CD4-positive, alpha-beta T cell (primary cell): Measurements from ENCODE around the gene CHCHD4. TPM values are rescaled to one million over a fixed set of nuclear protein-coding genes. Genes with fewer than 3 reads are reported as not detected.
A peak's percentile ranks its signal among the peaks of the same experiment; 100 is the strongest.

Source experiments
- ATAC-seq: fragments of 200-7000 bp; cut with Tn5 transposase; one replicate; pipeline ENCODE4 v1.10.0; 2022; ENCODE audit warnings: mild to moderate bottlenecking; ENCODE audit not compliant: poor library complexity
- CTCF ChIA-PET: fragments of 350-600 bp; sonication (Branson Sonifier 250); formaldehyde crosslinking; loops from one replicate; lab custom pipeline; 2021; ENCODE audit warnings: antibody characterized with exemption, inconsistent platforms; lab: Charles Lee
- POLR2A ChIA-PET: fragments of 350-600 bp; sonication (Branson Sonifier 250); formaldehyde crosslinking; loops from one replicate; lab custom pipeline; 2021; ENCODE audit warnings: antibody characterized with exemption, inconsistent platforms; lab: Charles Lee
- DNase-seq, 14 experiments: peaks; one replicate each; pipeline ENCODE4 v3.0.0-alpha.2; 2013 to 2020; ENCODE audit warnings: mixed read lengths in 2 of 14
- H3K27ac ChIP-seq, 2 donors: one replicate each; pipeline versions ENCODE4 v1.5.1 to v1.7.0; 2013; ENCODE audit warnings: low read length in 2 of 2, low read depth in 1 of 2, mild to moderate bottlenecking in 1 of 2
- H3K27me3 ChIP-seq, 2 experiments: 1 replicate in 1 of 2; 2 replicates in 1 of 2; pipeline versions ENCODE4 v1.6.1 to v1.7.0; 2013; ENCODE audit warnings: low read length in 2 of 2, control low read depth in 1 of 2, mild to moderate bottlenecking in 1 of 2, moderate library complexity in 1 of 2; ENCODE audit not compliant: insufficient read depth in 2 of 2, control insufficient read depth in 1 of 2
- H3K36me3 ChIP-seq: one replicate; pipeline ENCODE4 v1.6.1; 2013; ENCODE audit warnings: low read length, control low read depth; ENCODE audit not compliant: insufficient read depth
- H3K4me1 ChIP-seq: one replicate; pipeline ENCODE4 v1.6.1; 2013; ENCODE audit warnings: low read length, control low read depth; ENCODE audit not compliant: insufficient read depth
- H3K4me3 ChIP-seq: one replicate; pipeline ENCODE4 v1.5.1; 2013; ENCODE audit warnings: mild to moderate bottlenecking, low read length, moderate library complexity
- H3K9me3 ChIP-seq, 2 experiments: 1 replicate in 1 of 2; 2 replicates in 1 of 2; pipeline versions ENCODE4 v1.6.1 to v1.7.0; 2013; ENCODE audit warnings: low read length in 2 of 2, mild to moderate bottlenecking in 2 of 2, control low read depth in 1 of 2, moderate library complexity in 1 of 2; ENCODE audit not compliant: control insufficient read depth in 1 of 2, insufficient read depth in 1 of 2
- H3K27ac Mint-ChIP-seq: one replicate; pipeline ENCODE4 v1.8.0; 2020; ENCODE audit warnings: mixed read lengths
- H3K27me3 Mint-ChIP-seq: one replicate; pipeline ENCODE4 v1.8.0; 2021; ENCODE audit warnings: mixed read lengths
- H3K36me3 Mint-ChIP-seq: one replicate; pipeline ENCODE4 v1.8.0; 2021; ENCODE audit warnings: low read depth, mixed read lengths
- H3K4me1 Mint-ChIP-seq: one replicate; pipeline ENCODE4 v1.8.0; 2021; ENCODE audit warnings: low read depth, mixed read lengths
- H3K4me3 Mint-ChIP-seq: one replicate; pipeline ENCODE4 v1.8.0; 2020; ENCODE audit warnings: mild to moderate bottlenecking, mixed read lengths
- H3K9me3 Mint-ChIP-seq: one replicate; pipeline ENCODE4 v1.8.0; 2020; ENCODE audit warnings: mixed read lengths
- CTCF ChIP-seq: fragments of 200-600 bp; IDR thresholded peaks from one replicate; pipeline ENCODE4 v1.8.0; 2022; ENCODE audit warnings: antibody characterized with exemption, mild to moderate bottlenecking
- intact Hi-C, 2 experiments: fragments of 100-400 bp; cut with DNase I in 1 of 2; cut with micrococcal nuclease in 1 of 2; formaldehyde crosslinking; loops; one replicate each; pipeline versions ENCODE4 v1.15.1 to v1.9.0; 2023 to 2025; cut with DNase I, micrococcal nuclease
- total RNA-seq, 174 experiments: library from RNA in 2 of 174; stranded (reverse) in 2 of 174; gene quantifications; one replicate each; pipeline ENCODE4 v1.2.3 and lab custom pipeline; 2021 to 2026

Gene CHCHD4
- total RNA-seq, 2 experiments from 2014 or later = 0.50 to 1.1 TPM

GRCh38 chr3:14156201-14156600 is 31.5 kb upstream of the CHCHD4 start:
- H3K9me3 ChIP-seq = peaks cover 0 to 6% of the 10 kb centered on the region in 2 experiments
- no peak overlapping the region for H3K27ac ChIP-seq
- H3K27me3 Mint-ChIP-seq = no peaks in the 10 kb centered on the region
- no peak overlapping the region for H3K4me3 ChIP-seq
- no peak for DNase-seq
- H3K36me3 ChIP-seq = peaks cover 97% of the 10 kb centered on the region
- H3K9me3 Mint-ChIP-seq = no peaks in the 10 kb centered on the region
- peaks cover 3% of the 10 kb centered on the region for H3K4me1 ChIP-seq
- peak overlapping the region; percentile 49 for H3K27ac Mint-ChIP-seq
- no peak for TF ChIP-seq CTCF
- POLR2A ChIA-PET = interaction anchor here (1.3 kb wide), 1 partner anchor 31 kb away, joined by 4 read pairs; the partner anchor contains the start of genes CHCHD4 and TMEM43
- intact Hi-C loops = loop anchor here in 1 of 2 experiments (2.0 kb wide), 1 partner anchor 19 kb away; no protein-coding TSS in a partner anchor
- CTCF ChIA-PET = no interaction called here
- H3K36me3 Mint-ChIP-seq = peaks cover 92% of the 10 kb centered on the region
- no peak overlapping the region for H3K4me3 Mint-ChIP-seq
- H3K27me3 ChIP-seq = no peaks in the 10 kb centered on the region
- no peak for ATAC-seq
- peaks cover 11% of the 10 kb centered on the region for H3K4me1 Mint-ChIP-seq

GRCh38 chr3:14154895-14155440 is 30.3 kb upstream of the CHCHD4 start:
- no peak for TF ChIP-seq CTCF
- Histone ChIP-seq H3K9me3 (no peaks in the 10 kb centered on the region), H3K27me3 (no peaks in the 10 kb centered on the region), H3K4me1 (peaks cover 3% of the 10 kb centered on the region), H3K27ac (no peak overlapping the region), H3K36me3 (peaks cover 97% of the 10 kb centered on the region), H3K4me3 (no peak overlapping the region)
- Mint-ChIP-seq H3K27me3 (no peaks in the 10 kb centered on the region), H3K4me1 (peaks cover 11% of the 10 kb centered on the region), H3K9me3 (no peaks in the 10 kb centered on the region), H3K4me3 (no peak overlapping the region), H3K27ac (no peak overlapping the region), H3K36me3 (peaks cover 92% of the 10 kb centered on the region)
- intact Hi-C loops = no loop called here
- DNase-seq = no peak
- no peak for ATAC-seq
- CTCF ChIA-PET = no interaction called here
- POLR2A ChIA-PET = interaction anchor here (1.0 to 1.3 kb wide), 2 partner anchors 10 to 30 kb away, joined by 4 read pairs; partner anchors contain the start of genes CHCHD4 and TMEM43

- Mint-ChIP-seq H3K27me3 (no peaks in the 10 kb centered on the region), H3K4me1 (peaks cover 11% of the 10 kb centered on the region), H3K9me3 (no peaks in the 10 kb centered on the region), H3K36me3 (peaks cover 91% of the 10 kb centered on the region), H3K27ac (no peak overlapping the region), H3K4me3 (no peak overlapping the region)
- Histone ChIP-seq H3K9me3 (no peaks in the 10 kb centered on the region), H3K4me1 (peaks cover 3% of the 10 kb centered on the region), H3K36me3 (peaks cover 91% of the 10 kb centered on the region), H3K4me3 (no peak overlapping the region), H3K27ac (no peak overlapping the region), H3K27me3 (no peaks in the 10 kb centered on the region)
- ChIA-PET POLR2A (interaction anchor here (1.9 kb wide), 1 partner anchor 24 kb away, joined by 7 read pairs; the partner anchor contains the start of genes LSM3 and XPC), CTCF (no interaction called here)
- no peak for TF ChIP-seq CTCF
- intact Hi-C loops = no loop called here
- DNase-seq = no peak
- no peak for ATAC-seq
Observed at GRCh38 chr3:14154276-14154675, 29.6 kb upstream of the CHCHD4 start.
